MM.1S (cell line): Measurements from ENCODE around the gene NLGN1.

Experiments
- EZH2 ChIP-seq: fragments of 300-600 bp; sonication (generic); optimal IDR thresholded peaks from 2 replicates; pipeline ENCODE3; 2017; ENCODE audit warnings: low read depth, mild to moderate bottlenecking, antibody characterized with exemption, low read length, mixed read lengths
- TF ChIP-seq, protein P1 (sequence below): fragments of 300-600 bp; sonication (generic); IDR thresholded peaks from 2 replicates; pipeline ENCODE4 v1.5.1; 2016; ENCODE audit warnings: antibody characterized with exemption, low read length, mixed read lengths

DNA sequence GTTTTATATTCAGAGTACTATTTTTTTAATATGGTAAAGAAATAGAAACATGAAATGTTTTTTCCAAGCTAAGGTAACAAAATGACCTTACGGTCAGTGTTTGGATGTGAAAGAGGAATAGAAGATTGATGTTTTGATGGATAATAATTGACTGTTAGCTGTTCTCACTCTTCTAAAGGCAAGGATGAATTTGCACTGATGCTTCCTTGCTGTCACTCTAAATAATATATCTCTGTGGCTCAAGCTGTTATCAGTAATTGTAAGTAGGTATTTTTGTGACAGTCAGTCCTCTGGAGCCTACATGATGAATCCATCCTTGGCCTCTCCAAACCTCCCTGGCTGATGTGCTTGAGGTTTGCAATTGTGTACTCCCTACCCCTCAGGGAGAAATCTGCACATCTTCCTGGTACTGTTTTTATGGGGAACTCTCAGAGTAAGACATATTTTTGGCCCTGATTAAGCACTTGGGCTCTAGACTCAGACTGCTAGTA is 283.7 kb downstream of the NLGN1 start:
- TF ChIP-seq, protein P1, sequence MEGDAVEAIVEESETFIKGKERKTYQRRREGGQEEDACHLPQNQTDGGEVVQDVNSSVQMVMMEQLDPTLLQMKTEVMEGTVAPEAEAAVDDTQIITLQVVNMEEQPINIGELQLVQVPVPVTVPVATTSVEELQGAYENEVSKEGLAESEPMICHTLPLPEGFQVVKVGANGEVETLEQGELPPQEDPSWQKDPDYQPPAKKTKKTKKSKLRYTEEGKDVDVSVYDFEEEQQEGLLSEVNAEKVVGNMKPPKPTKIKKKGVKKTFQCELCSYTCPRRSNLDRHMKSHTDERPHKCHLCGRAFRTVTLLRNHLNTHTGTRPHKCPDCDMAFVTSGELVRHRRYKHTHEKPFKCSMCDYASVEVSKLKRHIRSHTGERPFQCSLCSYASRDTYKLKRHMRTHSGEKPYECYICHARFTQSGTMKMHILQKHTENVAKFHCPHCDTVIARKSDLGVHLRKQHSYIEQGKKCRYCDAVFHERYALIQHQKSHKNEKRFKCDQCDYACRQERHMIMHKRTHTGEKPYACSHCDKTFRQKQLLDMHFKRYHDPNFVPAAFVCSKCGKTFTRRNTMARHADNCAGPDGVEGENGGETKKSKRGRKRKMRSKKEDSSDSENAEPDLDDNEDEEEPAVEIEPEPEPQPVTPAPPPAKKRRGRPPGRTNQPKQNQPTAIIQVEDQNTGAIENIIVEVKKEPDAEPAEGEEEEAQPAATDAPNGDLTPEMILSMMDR: no peak
- TF ChIP-seq EZH2: no peak
